GM21576 (cell line): ENCODE data around the gene ZNF469.
"Not testable (repeated sequence)": the region's sequence is repeated elsewhere in the genome, so short reads cannot be mapped to it uniquely, and the experiment has no call there.

ENCODE experiments used
- ATAC-seq: cut with Tn5 transposase; IDR thresholded peaks from one replicate; pipeline ENCODE4 v1.9.1; 2021; ENCODE audit warnings: mild to moderate bottlenecking, moderate library complexity; ENCODE audit not compliant: unreplicated experiment

The ZNF469 gene

GRCh38 chr16:88359008-88359407, 23.8 kb upstream of the ZNF469 start:
- no peak for ATAC-seq

GRCh38 chr16:88360401-88360800, 22.4 kb upstream of the ZNF469 start:
- not testable (repeated sequence) for ATAC-seq

GRCh38 chr16:88360999-88361398, 21.8 kb upstream of the ZNF469 start:
- ATAC-seq, result no peak

- ATAC-seq, result no peak
Measured at GRCh38 chr16:88361775-88362174, 21.0 kb upstream of the ZNF469 start.

GRCh38 chr16:88363239-88363891, 19.4 kb upstream of the ZNF469 start:
- ATAC-seq, result no peak

- no peak for ATAC-seq
Measured at GRCh38 chr16:88365244-88365865, 17.4 kb upstream of the ZNF469 start.

GRCh38 chr16:88366032-88366703, 16.6 kb upstream of the ZNF469 start:
- no peak for ATAC-seq

GRCh38 chr16:88366704-88367047, 16.1 kb upstream of the ZNF469 start:
- ATAC-seq, result no peak

- ATAC-seq, result no peak
Measured at GRCh38 chr16:88367560-88367959, 15.2 kb upstream of the ZNF469 start.

GRCh38 chr16:88368036-88368435, 14.7 kb upstream of the ZNF469 start:
- no peak for ATAC-seq

GRCh38 chr16:88368994-88369393, 13.8 kb upstream of the ZNF469 start:
- no peak for ATAC-seq

GRCh38 chr16:88369447-88370008, 13.2 kb upstream of the ZNF469 start:
- ATAC-seq, result no peak

- no peak for ATAC-seq
Measured at GRCh38 chr16:88370365-88370764, 12.4 kb upstream of the ZNF469 start.

- no peak for ATAC-seq
Measured at GRCh38 chr16:88372522-88372921, 10.2 kb upstream of the ZNF469 start.

- ATAC-seq, result no peak
Measured at GRCh38 chr16:88373211-88373610, 9.5 kb upstream of the ZNF469 start.

GRCh38 chr16:88373927-88374492, 8.7 kb upstream of the ZNF469 start:
- ATAC-seq, result no peak

GRCh38 chr16:88374736-88375135, 8.0 kb upstream of the ZNF469 start:
- no peak for ATAC-seq

- ATAC-seq, result no peak
Measured at GRCh38 chr16:88375236-88375975, 7.4 kb upstream of the ZNF469 start.

GRCh38 chr16:88375996-88376834, 6.5 kb upstream of the ZNF469 start:
- no peak for ATAC-seq
